IMR-90 (cell line): ENCODE data around the gene SARS2. TPM values are rescaled to one million over a fixed set of nuclear protein-coding genes. Genes with fewer than 3 reads are reported as not detected.
"Not testable (repeated sequence)": the region's sequence is repeated elsewhere in the genome, so short reads cannot be mapped to it uniquely, and the experiment has no call there.

Experiments
- ATAC-seq: fragments of 200-7000 bp; cut with Tn5 transposase; 2 replicates; pipeline ENCODE4 v1.9.1; 2020; ENCODE audit warnings: low read depth, mild to moderate bottlenecking, moderate library complexity
- BruUV-seq: library from RNA; stranded (reverse); fragments of 400-500 nt; replicated peaks from 2 replicates; lab custom pipeline; 2021; lab: Mats Ljungman, UMichigan
- CTCF ChIA-PET: fragments of 300-600 bp; formaldehyde crosslinking; extraction: SDS; loops from one replicate; lab custom pipeline; 2021; ENCODE audit warnings: antibody characterized with exemption; lab: Yijun Ruan, JAX
- POLR2A ChIA-PET: fragments of 300-600 bp; sonication (Branson Sonifier 250); formaldehyde crosslinking; loops from one replicate; lab custom pipeline; 2022; ENCODE audit warnings: antibody characterized with exemption; ENCODE audit not compliant: unreplicated experiment; lab: Charles Lee
- DNase-seq: peaks from one replicate; pipeline ENCODE4 v3.0.0; 2013
- H2AFZ ChIP-seq: replicated peaks from 2 replicates; pipeline ENCODE3; 2013; ENCODE audit warnings: low read length, mild to moderate bottlenecking; ENCODE audit not compliant: poor library complexity
- H2AK5ac ChIP-seq: 2 replicates; pipeline ENCODE4 v1.6.1; 2013; ENCODE audit warnings: low read depth, low read length, inconsistent platforms
- H2AK9ac ChIP-seq: replicated peaks from 2 replicates; pipeline ENCODE3; 2013; ENCODE audit warnings: mild to moderate bottlenecking, low read depth, low read length, moderate library complexity; ENCODE audit not compliant: poor library complexity
- H2BK120ac ChIP-seq: 2 replicates; pipeline ENCODE4 v1.6.1; 2013; ENCODE audit warnings: low read depth, low read length, inconsistent platforms
- H2BK15ac ChIP-seq: 3 replicates; pipeline ENCODE4 v1.6.1; 2013; ENCODE audit warnings: low read depth, low read length, inconsistent platforms
- H2BK20ac ChIP-seq: 2 replicates; pipeline ENCODE4 v1.6.1; 2013; ENCODE audit warnings: low read depth, mild to moderate bottlenecking, inconsistent platforms, low read length, moderate library complexity
- H2BK5ac ChIP-seq: 2 replicates; pipeline ENCODE4 v1.6.1; 2013; ENCODE audit warnings: mild to moderate bottlenecking, low read depth, low read length, inconsistent platforms; ENCODE audit not compliant: poor library complexity, severe bottlenecking
- H3K14ac ChIP-seq: replicated peaks from 2 replicates; pipeline ENCODE4 v1.6.1; 2013; ENCODE audit warnings: low read depth, low read length, inconsistent platforms
- H3K18ac ChIP-seq: 2 replicates; pipeline ENCODE4 v1.6.1; 2013; ENCODE audit warnings: low read depth, low read length, control low read depth
- H3K23ac ChIP-seq: 2 replicates; pipeline ENCODE4 v1.6.1; 2013; ENCODE audit warnings: low read depth, low read length, inconsistent platforms
- H3K27ac ChIP-seq: 2 replicates; pipeline ENCODE4 v1.5.1; 2013; ENCODE audit warnings: mild to moderate bottlenecking, control low read depth, low read length; ENCODE audit not compliant: insufficient read depth
- H3K27me3 ChIP-seq: 2 replicates; pipeline ENCODE4 v1.6.1; 2013; ENCODE audit warnings: low read length; ENCODE audit not compliant: control insufficient read depth, insufficient read depth
- H3K36me3 ChIP-seq: 2 replicates; pipeline ENCODE4 v1.6.1; 2013; ENCODE audit warnings: low read length, mixed read lengths; ENCODE audit not compliant: control insufficient read depth, insufficient read depth
- H3K4ac ChIP-seq: 2 replicates; pipeline ENCODE4 v1.6.1; 2013; ENCODE audit warnings: low read depth, low read length, inconsistent platforms
- H3K4me1 ChIP-seq: 2 replicates; pipeline ENCODE4 v1.6.1; 2013; ENCODE audit warnings: low read length, mixed read lengths; ENCODE audit not compliant: control insufficient read depth, insufficient read depth
- H3K4me2 ChIP-seq: 2 replicates; pipeline ENCODE4 v1.6.1; 2013; ENCODE audit warnings: low read depth, mild to moderate bottlenecking, control low read depth, low read length, moderate library complexity
- H3K4me3 ChIP-seq: 2 replicates; pipeline ENCODE4 v1.5.1; 2013; ENCODE audit warnings: low read depth, mild to moderate bottlenecking, control low read depth, low read length, moderate library complexity; ENCODE audit not compliant: insufficient read depth
- H3K56ac ChIP-seq: 2 replicates; pipeline ENCODE4 v1.6.1; 2013; ENCODE audit warnings: low read length, inconsistent platforms; ENCODE audit not compliant: insufficient read depth; ENCODE audit errors: extremely low read depth
- H3K79me1 ChIP-seq, 2 experiments: 2 replicates each; pipeline ENCODE4 v1.6.1; 2013; ENCODE audit warnings: low read length in 2 of 2, inconsistent platforms in 1 of 2, low read depth in 1 of 2
- H3K9ac ChIP-seq: 2 replicates; pipeline ENCODE4 v1.6.1; 2013; ENCODE audit warnings: low read depth, low read length, control low read depth
- H3K9me1 ChIP-seq: 2 replicates; pipeline ENCODE4 v1.6.1; 2013; ENCODE audit warnings: low read length, inconsistent platforms; ENCODE audit not compliant: insufficient read depth
- H3K9me3 ChIP-seq: 2 replicates; pipeline ENCODE4 v1.6.1; 2013; ENCODE audit warnings: low read length; ENCODE audit not compliant: control insufficient read depth, insufficient read depth
- H4K20me1 ChIP-seq: 2 replicates; pipeline ENCODE4 v1.6.1; 2013; ENCODE audit warnings: low read length, inconsistent platforms; ENCODE audit not compliant: insufficient read depth
- H4K5ac ChIP-seq: 2 replicates; pipeline ENCODE4 v1.6.1; 2013; ENCODE audit warnings: mild to moderate bottlenecking, low read depth, low read length, control low read depth
- H4K8ac ChIP-seq, 2 experiments: 2 replicates each; pipeline ENCODE4 v1.6.1; 2013; ENCODE audit warnings: low read depth in 2 of 2, low read length in 2 of 2, control low read depth in 1 of 2, inconsistent platforms in 1 of 2
- H4K91ac ChIP-seq: 2 replicates; pipeline ENCODE4 v1.6.1; 2013; ENCODE audit warnings: low read depth, low read length, inconsistent platforms; ENCODE audit not compliant: insufficient read depth
- MAZ ChIP-seq: IDR thresholded peaks from 2 replicates; pipeline ENCODE4 v1.6.1; 2012; ENCODE audit warnings: low read depth, mild to moderate bottlenecking, low read length, improper control_type of control experiment, moderate library complexity, borderline replicate concordance
- WGBS, 2 experiments: methylation state at CpG; one replicate each; pipeline versions ENCODE4 v1.1.5 to v1.1.7; 2013; ENCODE audit warnings: missing lambda C conversion rate in 2 of 2; ENCODE audit not compliant: insufficient read length in 1 of 2; ENCODE audit errors: extremely low coverage in 2 of 2; 5-methylcytosine and 5-hydroxymethylcytosine counted together
- dilution Hi-C: fragments of 300-500 bp; cut with HindIII; formaldehyde crosslinking; loops from one replicate; pipeline ENCODE4 v1.14.3; 2018; ENCODE audit warnings: low sequenced_read_pairs; ENCODE audit not compliant: unreplicated experiment
- in situ Hi-C: fragments of 300-500 bp; cut with MboI; formaldehyde crosslinking; loops from 3 replicates; pipeline ENCODE4 v1.14.3; 2019; ENCODE audit warnings: low sequenced_read_pairs, inconsistent platforms, mixed read lengths
- intact Hi-C: fragments of 100-400 bp; cut with micrococcal nuclease; formaldehyde crosslinking; loops from 2 replicates; pipeline ENCODE4 v1.10.0; 2022
- polyA plus RNA-seq, 3 experiments: library from polyadenylated mRNA; depleted of rRNA; stranded (reverse); fragments of >200 nt; gene quantifications; 2 replicates each; pipeline ENCODE4 v1.2.3, GENCODE V29; 2012; ENCODE audit warnings: low replicate concordance in 1 of 3
- total RNA-seq: library from RNA; depleted of rRNA; stranded (reverse); fragments of >200 nt; gene quantifications from 2 replicates; pipeline ENCODE4 v1.2.3, GENCODE V29; 2012

SARS2 gene
- total and polyA plus RNA-seq, 2 of the 4 experiments (the other 2 are of a cell fraction) = 10.8 to 33.4 TPM

GRCh38 chr19:38970664-38971532, 40.3 kb upstream of the SARS2 start:
- Histone ChIP-seq H2BK5ac (no peak overlapping the region), H2AK9ac (no peak overlapping the region), H3K9ac (no peak overlapping the region), H3K9me3 (no peaks in the 10 kb centered on the region), H2BK15ac (no peak overlapping the region), H4K5ac (no peak overlapping the region), H3K9me1 (peaks cover 4% of the 10 kb centered on the region; the same call in 1 of the 2 replicates), H2BK120ac (no peak overlapping the region), H3K4me1 (no peaks in the 10 kb centered on the region), H3K27me3 (no peaks in the 10 kb centered on the region), H3K14ac (no peak overlapping the region), H3K4ac (no peak overlapping the region), H3K4me2 (no peak overlapping the region), H4K20me1 (peaks cover 4% of the 10 kb centered on the region; the same call in 1 of the 2 replicates), H3K18ac (no peak overlapping the region), H3K27ac (no peak overlapping the region), H3K56ac (no peak overlapping the region), H2AK5ac (no peak overlapping the region), H4K8ac (no peak overlapping the region), H3K79me1 (peaks cover 12 to 31% of the 10 kb centered on the region in 2 experiments; a peak in 3 of 4 replicates), H4K91ac (no peak overlapping the region), H3K4me3 (no peak overlapping the region), H3K23ac (no peak overlapping the region), H2BK20ac (no peak overlapping the region), H3K36me3 (peaks cover 4% of the 10 kb centered on the region; the same call in 1 of the 2 replicates), H2AFZ (no peak overlapping the region)
- no TSS peak for BruUV-seq
- CTCF ChIA-PET = interaction anchor here (0.6 to 1.1 kb wide), 2 partner anchors 9 to 43 kb away, joined by 3 to 7 read pairs; no protein-coding TSS in a partner anchor
- dilution Hi-C loops (no loop called here), in situ Hi-C loops (no loop called here), intact Hi-C loops (no loop called here)
- TF ChIP-seq MAZ = no peak
- POLR2A ChIA-PET = interaction anchor here (0.5 kb wide), 1 partner anchor 18 kb away, joined by 15 read pairs; no protein-coding TSS in a partner anchor
- DNase-seq (no peak), ATAC-seq (no peak)
- 94% methylated on average over 3 of the region's 12 CpGs; no CpG with 5 or more reads in 1 of the 2 experiments for WGBS, 2 experiments

DNA sequence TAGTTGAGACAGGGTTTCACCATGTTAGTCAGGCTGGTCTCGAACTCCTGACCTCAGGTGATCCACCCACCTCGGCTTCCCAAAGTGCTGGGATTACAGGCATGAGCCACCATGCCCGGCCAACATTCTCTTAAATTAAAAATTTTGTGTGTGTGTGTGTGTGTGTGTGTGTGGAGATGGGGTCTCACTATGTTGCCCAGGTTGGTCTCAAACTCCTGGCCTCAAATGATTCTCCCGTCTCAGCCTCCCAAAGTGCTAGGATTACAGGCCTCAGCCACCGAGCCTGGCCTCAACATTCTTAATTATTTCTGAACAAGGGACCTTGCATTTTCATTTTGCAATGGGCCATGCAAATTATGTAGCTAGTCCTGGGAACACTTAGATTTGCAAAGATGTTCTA, 35.6 kb upstream of the SARS2 start:
- ATAC-seq, H2AFZ ChIP-seq, H3K9me3 ChIP-seq, POLR2A ChIA-PET, DNase-seq, H3K9ac ChIP-seq, H2BK15ac ChIP-seq, H4K8ac ChIP-seq, H2AK5ac ChIP-seq, H4K91ac ChIP-seq, H3K23ac ChIP-seq, H3K4me2 ChIP-seq, H2AK9ac ChIP-seq, H2BK5ac ChIP-seq, intact Hi-C loops, H3K27ac ChIP-seq, H3K56ac ChIP-seq, CTCF ChIA-PET, H3K4me3 ChIP-seq, dilution Hi-C loops, H4K5ac ChIP-seq, in situ Hi-C loops, H2BK20ac ChIP-seq, H3K4ac ChIP-seq, H3K9me1 ChIP-seq, H3K4me1 ChIP-seq, H2BK120ac ChIP-seq, H4K20me1 ChIP-seq, H3K14ac ChIP-seq, H3K18ac ChIP-seq, H3K36me3 ChIP-seq, H3K27me3 ChIP-seq, BruUV-seq: not testable (repeated sequence)
- H3K79me1 ChIP-seq = peaks cover 6 to 29% of the 10 kb centered on the region in 2 experiments; a peak in 2 of 4 replicates
- no CpG with 5 or more reads among the region's 5 CpGs for WGBS, 2 experiments
